Stimulated activated CD4-positive, alpha-beta T cell treated with anti-CD3 and anti-CD28 coated beads, Interleukin-15, amount 100 ng/mL, for 1 hour (primary cell): Measurements from ENCODE around the gene MFNG.
A peak's percentile ranks its signal among the peaks of the same experiment; 100 is the strongest.

Source experiments
- DNase-seq, 2 donors: peaks; one replicate each; pipeline ENCODE4 v3.0.0-alpha.2; 2020; ENCODE audit warnings: low read depth in 1 of 2, low spot score in 1 of 2

The MFNG gene

GRCh38 chr22:37514526-37515051, 28.4 kb upstream of the MFNG start:
- no peak for DNase-seq

GRCh38 chr22:37511395-37512104, 25.4 kb upstream of the MFNG start:
- no peak for DNase-seq

- no peak for DNase-seq
Measured at GRCh38 chr22:37510091-37510490, 23.9 kb upstream of the MFNG start.

GRCh38 chr22:37509059-37509860, 23.1 kb upstream of the MFNG start:
- no peak for DNase-seq

GRCh38 chr22:37508431-37508992, 22.3 kb upstream of the MFNG start:
- no peak for DNase-seq

GRCh38 chr22:37507731-37508130, 21.5 kb upstream of the MFNG start:
- no peak for DNase-seq

- DNase-seq: no peak
Measured at GRCh38 chr22:37505989-37506388, 19.8 kb upstream of the MFNG start.

GRCh38 chr22:37505565-37505964, 19.4 kb upstream of the MFNG start:
- DNase-seq: no peak

- DNase-seq: no peak
Measured at GRCh38 chr22:37504964-37505363, 18.8 kb upstream of the MFNG start.

GRCh38 chr22:37503850-37504249, 17.7 kb upstream of the MFNG start:
- DNase-seq: no peak

GRCh38 chr22:37503183-37503683, 17.0 kb upstream of the MFNG start:
- DNase-seq: no peak

GRCh38 chr22:37502342-37503182, 16.4 kb upstream of the MFNG start:
- no peak for DNase-seq

- DNase-seq: no peak
Measured at GRCh38 chr22:37501610-37502341, 15.6 kb upstream of the MFNG start.

- no peak for DNase-seq
Measured at GRCh38 chr22:37500745-37501609, 14.8 kb upstream of the MFNG start.

GRCh38 chr22:37499789-37500540, 13.8 kb upstream of the MFNG start:
- DNase-seq: no peak

- DNase-seq: no peak
Measured at GRCh38 chr22:37499027-37499707, 13.0 kb upstream of the MFNG start.

GRCh38 chr22:37498289-37498909, 12.2 kb upstream of the MFNG start:
- peak; percentile 51 to 64 for DNase-seq
